ENCODE data around the gene CTSH. TPM values are rescaled to one million over a fixed set of nuclear protein-coding genes. Genes with fewer than 3 reads are reported as not detected.

CTSH gene
- total RNA-seq, 2 experiments from 2014 or later: 11.1 to 11.4 TPM

GRCh38 chr15:78923480-78924360 is 21.1 kb downstream of the CTSH start:
- no peaks in the 10 kb centered on the region for H3K4me1 ChIP-seq (ENCODE audit: insufficient read depth, low read length)
- ChIA-PET POLR2A (no interaction called here), CTCF (no interaction called here)
- Mint-ChIP-seq H3K9me3 (no peaks in the 10 kb centered on the region), H3K27ac (no peak overlapping the region), H3K4me3 (no peak overlapping the region), H3K4me1 (ENCODE audit: low read depth) (no peaks in the 10 kb centered on the region), H3K27me3 (no peaks in the 10 kb centered on the region), H3K36me3 (ENCODE audit: low read depth) (peaks cover 42% of the 10 kb centered on the region)
- DNase-seq (no peak), ATAC-seq (ENCODE audit: poor library complexity) (no peak)
- TF ChIP-seq CTCF (IDR thresholded peaks at IDR 0.05): no peak
- peaks cover 58% of the 10 kb centered on the region for H3K36me3 ChIP-seq (ENCODE audit: insufficient read depth, low read length)
- H3K4me3 ChIP-seq (ENCODE audit: low read length): no peak overlapping the region
- intact Hi-C loops (cut with DNase I, micrococcal nuclease): no loop called here
- H3K27me3 ChIP-seq (ENCODE audit: control insufficient read depth in 1 of 2, insufficient read depth in 2 of 2, low read length in 2 of 2): no peaks in the 10 kb centered on the region
- H3K27ac ChIP-seq (ENCODE audit: low read depth in 1 of 2, low read length in 2 of 2): no peak overlapping the region
- no peaks in the 10 kb centered on the region for H3K9me3 ChIP-seq (ENCODE audit: control insufficient read depth in 1 of 2, insufficient read depth in 1 of 2, low read length in 2 of 2)

GRCh38 chr15:78923015-78923414 is 21.8 kb downstream of the CTSH start:
- no peak for TF ChIP-seq CTCF (IDR thresholded peaks at IDR 0.05)
- peaks cover 47% of the 10 kb centered on the region for H3K36me3 Mint-ChIP-seq (ENCODE audit: low read depth)
- H3K9me3 ChIP-seq (ENCODE audit: control insufficient read depth in 1 of 2, insufficient read depth in 1 of 2, low read length in 2 of 2): no peaks in the 10 kb centered on the region
- intact Hi-C loops (cut with DNase I, micrococcal nuclease): no loop called here
- no peaks in the 10 kb centered on the region for H3K4me1 Mint-ChIP-seq (ENCODE audit: low read depth)
- no peaks in the 10 kb centered on the region for H3K4me1 ChIP-seq (ENCODE audit: insufficient read depth, low read length)
- H3K27me3 ChIP-seq (ENCODE audit: control insufficient read depth in 1 of 2, insufficient read depth in 2 of 2, low read length in 2 of 2): no peaks in the 10 kb centered on the region
- no peak for ATAC-seq (ENCODE audit: poor library complexity)
- ChIA-PET POLR2A (no interaction called here), CTCF (no interaction called here)
- no peaks in the 10 kb centered on the region for H3K9me3 Mint-ChIP-seq
- H3K27me3 Mint-ChIP-seq: no peaks in the 10 kb centered on the region
- H3K4me3 Mint-ChIP-seq: no peak overlapping the region
- H3K36me3 ChIP-seq (ENCODE audit: insufficient read depth, low read length): peaks cover 64% of the 10 kb centered on the region
- DNase-seq: no peak
- H3K4me3 ChIP-seq (ENCODE audit: low read length): no peak overlapping the region
- H3K27ac ChIP-seq (ENCODE audit: low read depth in 1 of 2, low read length in 2 of 2): no peak overlapping the region
- H3K27ac Mint-ChIP-seq: no peak overlapping the region

- Histone ChIP-seq H3K27me3 (ENCODE audit: control insufficient read depth in 1 of 2, insufficient read depth in 2 of 2, low read length in 2 of 2) (no peaks in the 10 kb centered on the region), H3K27ac (ENCODE audit: low read depth in 1 of 2, low read length in 2 of 2) (no peak overlapping the region), H3K9me3 (ENCODE audit: control insufficient read depth in 1 of 2, insufficient read depth in 1 of 2, low read length in 2 of 2) (no peaks in the 10 kb centered on the region), H3K4me1 (ENCODE audit: insufficient read depth, low read length) (no peaks in the 10 kb centered on the region), H3K36me3 (ENCODE audit: insufficient read depth, low read length) (peaks cover 65% of the 10 kb centered on the region), H3K4me3 (ENCODE audit: low read length) (no peak overlapping the region)
- no peak for TF ChIP-seq CTCF (IDR thresholded peaks at IDR 0.05)
- no peak for DNase-seq
- H3K4me3 Mint-ChIP-seq: no peak overlapping the region
- no peaks in the 10 kb centered on the region for H3K27me3 Mint-ChIP-seq
- no peaks in the 10 kb centered on the region for H3K9me3 Mint-ChIP-seq
- H3K36me3 Mint-ChIP-seq (ENCODE audit: low read depth): peaks cover 51% of the 10 kb centered on the region
- CTCF ChIA-PET: no interaction called here
- H3K27ac Mint-ChIP-seq: no peak overlapping the region
- H3K4me1 Mint-ChIP-seq (ENCODE audit: low read depth): no peaks in the 10 kb centered on the region
- intact Hi-C loops (cut with DNase I, micrococcal nuclease): no loop called here
- POLR2A ChIA-PET: no interaction called here
- ATAC-seq (ENCODE audit: poor library complexity): no peak
These were observed 22.3 kb downstream of the CTSH start for GRCh38 chr15:78922527-78922926.

All from CD4-positive, alpha-beta T cell (primary cell).